ENCODE data around the gene SLX9.

The SLX9 gene

GRCh38 chr21:44896561-44897286, 43.1 kb upstream of the SLX9 start:
- H3K4me1 ChIP-seq (ENCODE audit: control insufficient read depth, insufficient read depth, low read length): peaks cover 7% of the 10 kb centered on the region; the same call in 1 of the 2 replicates
- H3K9ac ChIP-seq (ENCODE audit: low read length): no peak overlapping the region
- H3K27me3 ChIP-seq (ENCODE audit: control insufficient read depth, insufficient read depth, low read length): no peaks in the 10 kb centered on the region; the same call in 1 of the 2 replicates
- H3K36me3 ChIP-seq (ENCODE audit: control insufficient read depth, insufficient read depth, low read length): no peaks in the 10 kb centered on the region
- H3K4me3 ChIP-seq (ENCODE audit: low read depth, low read length): no peak overlapping the region
- H3K9me3 ChIP-seq (ENCODE audit: control insufficient read depth, insufficient read depth, low read depth, low read length): no peaks in the 10 kb centered on the region
- H3K27ac ChIP-seq (ENCODE audit: low read depth, low read length): no peak overlapping the region

- Histone ChIP-seq H3K27me3 (ENCODE audit: control insufficient read depth, insufficient read depth, low read length) (no peaks in the 10 kb centered on the region; the same call in 1 of the 2 replicates), H3K27ac (ENCODE audit: low read depth, low read length) (no peak overlapping the region), H3K36me3 (ENCODE audit: control insufficient read depth, insufficient read depth, low read length) (no peaks in the 10 kb centered on the region), H3K9ac (ENCODE audit: low read length) (no peak overlapping the region), H3K4me1 (ENCODE audit: control insufficient read depth, insufficient read depth, low read length) (peaks cover 7% of the 10 kb centered on the region; the same call in 1 of the 2 replicates), H3K9me3 (ENCODE audit: control insufficient read depth, insufficient read depth, low read depth, low read length) (peaks cover 3% of the 10 kb centered on the region; the same call in 1 of the 2 replicates), H3K4me3 (ENCODE audit: low read depth, low read length) (no peak overlapping the region)
Observed at GRCh38 chr21:44897326-44898010, 42.4 kb upstream of the SLX9 start.

- H3K4me1 ChIP-seq (ENCODE audit: control insufficient read depth, insufficient read depth, low read length): peaks cover 7% of the 10 kb centered on the region; the same call in 1 of the 2 replicates
- H3K9me3 ChIP-seq (ENCODE audit: control insufficient read depth, insufficient read depth, low read depth, low read length): peaks cover 3% of the 10 kb centered on the region; the same call in 1 of the 2 replicates
- no peaks in the 10 kb centered on the region; the same call in 1 of the 2 replicates for H3K27me3 ChIP-seq (ENCODE audit: control insufficient read depth, insufficient read depth, low read length)
- H3K9ac ChIP-seq (ENCODE audit: low read length): no peak overlapping the region
- H3K4me3 ChIP-seq (ENCODE audit: low read depth, low read length): no peak overlapping the region
- no peak overlapping the region for H3K27ac ChIP-seq (ENCODE audit: low read depth, low read length)
- no peaks in the 10 kb centered on the region for H3K36me3 ChIP-seq (ENCODE audit: control insufficient read depth, insufficient read depth, low read length)
Observed at GRCh38 chr21:44898011-44898488, 41.8 kb upstream of the SLX9 start.

DNA sequence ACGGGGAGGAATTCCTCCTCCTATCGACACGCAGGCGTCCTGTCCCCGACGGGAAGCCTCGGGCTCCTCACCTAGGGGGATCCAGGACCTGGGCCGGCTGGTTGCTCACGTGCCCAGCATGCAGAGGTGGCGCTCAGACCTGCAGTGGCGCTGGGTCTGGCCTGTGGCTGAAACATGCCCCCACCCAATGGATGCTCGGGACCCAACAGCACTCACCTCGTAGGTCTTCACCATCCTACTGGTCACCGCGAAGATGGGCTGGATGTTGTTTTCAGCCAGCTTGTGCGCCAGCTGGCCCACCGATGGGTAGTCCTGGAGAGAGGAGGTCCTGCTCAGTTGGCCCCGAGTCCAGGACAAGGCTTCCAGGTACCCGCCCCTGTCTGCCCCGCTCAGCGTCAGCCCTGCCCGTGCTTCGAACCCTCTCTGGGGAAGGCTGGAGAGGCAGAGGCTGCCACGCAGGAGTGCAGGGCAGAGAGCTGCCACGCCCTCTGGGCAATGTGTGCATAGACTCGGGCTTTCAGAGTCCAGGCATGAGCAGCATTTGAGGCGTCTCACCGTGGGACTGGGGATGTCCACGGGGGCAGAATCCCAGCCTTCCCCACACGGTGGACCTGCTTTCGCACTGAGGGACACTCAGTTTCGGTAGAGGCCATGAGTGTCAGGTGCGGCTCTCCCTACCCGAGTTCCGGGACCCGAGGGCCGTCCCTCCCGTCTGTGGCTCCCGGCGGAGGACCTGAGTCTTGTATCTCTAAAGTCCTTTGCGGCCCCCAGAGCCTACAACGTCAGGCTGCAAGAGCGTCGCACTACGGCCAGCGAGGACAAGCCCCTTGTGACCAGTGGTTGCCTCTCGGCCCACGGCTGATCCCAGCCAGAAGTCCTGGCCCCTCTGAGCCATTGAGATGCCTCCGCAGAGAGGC, 40.7 kb upstream of the SLX9 start:
- Histone ChIP-seq H3K36me3 (ENCODE audit: control insufficient read depth, insufficient read depth, low read length) (no peaks in the 10 kb centered on the region), H3K4me1 (ENCODE audit: control insufficient read depth, insufficient read depth, low read length) (peaks cover 7% of the 10 kb centered on the region; the same call in 1 of the 2 replicates), H3K4me3 (ENCODE audit: low read depth, low read length) (no peak overlapping the region), H3K9ac (ENCODE audit: low read length) (no peak overlapping the region), H3K27ac (ENCODE audit: low read depth, low read length) (no peak overlapping the region), H3K9me3 (ENCODE audit: control insufficient read depth, insufficient read depth, low read depth, low read length) (peaks cover 3% of the 10 kb centered on the region; the same call in 1 of the 2 replicates), H3K27me3 (ENCODE audit: control insufficient read depth, insufficient read depth, low read length) (no peaks in the 10 kb centered on the region; the same call in 1 of the 2 replicates)

DNA sequence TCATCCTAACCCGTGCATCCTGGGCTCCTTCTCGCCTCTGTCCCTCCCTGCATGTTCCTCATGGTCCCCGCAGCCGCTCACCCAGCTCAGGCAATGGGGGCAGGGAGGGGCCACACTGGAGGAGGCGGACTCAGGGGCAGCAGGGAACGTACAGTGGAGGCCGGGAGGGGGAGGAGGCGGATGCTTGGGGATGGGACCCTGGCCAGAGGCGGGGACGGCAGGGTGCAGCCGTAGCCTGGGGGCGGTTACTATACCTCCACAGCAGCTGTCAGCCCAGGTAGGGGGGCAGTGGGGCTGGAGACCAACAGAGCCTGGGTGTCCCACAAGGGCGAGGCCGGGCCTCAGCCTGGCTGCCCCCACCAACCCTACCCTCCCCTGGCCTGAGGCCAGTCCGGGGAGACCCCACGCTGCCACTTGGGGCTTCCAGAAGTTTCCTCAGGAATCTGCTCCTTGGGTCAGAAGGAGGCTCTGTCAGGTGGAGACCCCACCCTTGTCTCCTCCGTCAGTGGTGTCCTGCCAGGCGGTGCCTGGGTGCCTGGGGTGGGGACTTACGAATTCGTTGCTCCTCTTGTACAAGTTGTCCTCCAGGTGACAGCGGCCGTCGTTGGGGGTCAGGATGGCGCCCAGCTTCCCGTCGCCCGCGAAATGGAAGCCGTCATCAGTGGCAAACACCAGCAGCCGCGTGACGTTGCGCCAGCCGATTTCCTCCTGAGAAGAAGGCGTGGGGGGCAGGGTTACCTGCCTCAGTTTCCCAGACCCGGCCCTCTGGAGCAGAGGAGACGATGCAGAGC, 39.9 kb upstream of the SLX9 start:
- no peak overlapping the region for H3K4me3 ChIP-seq (ENCODE audit: low read depth, low read length)
- H3K9ac ChIP-seq (ENCODE audit: low read length): no peak overlapping the region
- no peak overlapping the region for H3K27ac ChIP-seq (ENCODE audit: low read depth, low read length)
- H3K36me3 ChIP-seq (ENCODE audit: control insufficient read depth, insufficient read depth, low read length): no peaks in the 10 kb centered on the region
- peaks cover 7% of the 10 kb centered on the region; the same call in 1 of the 2 replicates for H3K4me1 ChIP-seq (ENCODE audit: control insufficient read depth, insufficient read depth, low read length)
- H3K27me3 ChIP-seq (ENCODE audit: control insufficient read depth, insufficient read depth, low read length): no peaks in the 10 kb centered on the region; the same call in 1 of the 2 replicates
- peaks cover 3% of the 10 kb centered on the region; the same call in 1 of the 2 replicates for H3K9me3 ChIP-seq (ENCODE audit: control insufficient read depth, insufficient read depth, low read depth, low read length)

- H3K4me3 ChIP-seq (ENCODE audit: low read depth, low read length): no peak overlapping the region
- H3K27ac ChIP-seq (ENCODE audit: low read depth, low read length): no peak overlapping the region
- H3K9ac ChIP-seq (ENCODE audit: low read length): no peak overlapping the region
- peaks cover 7% of the 10 kb centered on the region; the same call in 1 of the 2 replicates for H3K4me1 ChIP-seq (ENCODE audit: control insufficient read depth, insufficient read depth, low read length)
- no peaks in the 10 kb centered on the region; the same call in 1 of the 2 replicates for H3K27me3 ChIP-seq (ENCODE audit: control insufficient read depth, insufficient read depth, low read length)
- no peaks in the 10 kb centered on the region for H3K36me3 ChIP-seq (ENCODE audit: control insufficient read depth, insufficient read depth, low read length)
- H3K9me3 ChIP-seq (ENCODE audit: control insufficient read depth, insufficient read depth, low read depth, low read length): peaks cover 3% of the 10 kb centered on the region; the same call in 1 of the 2 replicates
Observed at GRCh38 chr21:44900559-44901251, 39.1 kb upstream of the SLX9 start.

- Histone ChIP-seq H3K9ac (ENCODE audit: low read length) (no peak overlapping the region), H3K27me3 (ENCODE audit: control insufficient read depth, insufficient read depth, low read length) (no peaks in the 10 kb centered on the region; the same call in 1 of the 2 replicates), H3K4me3 (ENCODE audit: low read depth, low read length) (no peak overlapping the region), H3K9me3 (ENCODE audit: control insufficient read depth, insufficient read depth, low read depth, low read length) (peaks cover 3% of the 10 kb centered on the region; the same call in 1 of the 2 replicates), H3K36me3 (ENCODE audit: control insufficient read depth, insufficient read depth, low read length) (no peaks in the 10 kb centered on the region), H3K4me1 (ENCODE audit: control insufficient read depth, insufficient read depth, low read length) (peaks cover 6% of the 10 kb centered on the region; the same call in 1 of the 2 replicates), H3K27ac (ENCODE audit: low read depth, low read length) (no peak overlapping the region)
Observed at GRCh38 chr21:44901391-44902074, 38.3 kb upstream of the SLX9 start.

DNA sequence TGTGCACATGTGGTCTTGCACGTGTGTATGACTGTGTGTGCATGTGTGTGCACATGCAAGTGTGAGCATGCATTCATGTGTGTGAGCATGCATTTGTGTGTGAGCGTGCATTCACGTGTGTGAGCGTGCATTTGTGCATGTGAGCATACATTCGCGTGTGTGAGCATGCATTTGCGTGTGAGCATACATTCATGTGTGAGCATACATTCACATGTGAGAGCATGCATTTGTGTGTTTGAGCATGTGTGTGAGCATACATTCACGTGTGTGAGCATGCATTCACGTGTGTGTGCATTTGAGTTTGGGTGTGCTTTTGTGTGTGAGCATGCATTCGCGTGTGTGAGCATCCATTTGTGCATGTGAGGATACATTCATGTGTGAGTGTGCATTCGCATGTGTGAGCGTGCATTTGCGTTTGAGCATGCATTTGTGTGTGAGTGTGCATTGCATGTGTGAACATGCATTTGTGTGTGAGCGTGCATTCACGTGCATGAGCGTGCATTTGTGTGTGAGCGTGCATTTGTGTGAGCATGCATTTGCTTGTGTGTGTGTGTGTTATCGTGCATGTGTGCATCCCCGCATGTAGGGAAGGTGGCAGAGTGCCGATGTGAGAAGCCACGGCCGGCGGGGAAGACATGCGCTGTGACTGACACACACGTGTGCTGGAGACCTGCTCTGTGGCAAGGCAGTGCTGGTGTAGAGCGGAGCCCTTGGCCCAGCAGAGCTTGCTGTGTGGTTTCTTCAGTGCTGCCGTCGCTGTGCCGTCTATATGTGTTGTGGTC, 37.4 kb upstream of the SLX9 start:
- no peaks in the 10 kb centered on the region for H3K36me3 ChIP-seq (ENCODE audit: control insufficient read depth, insufficient read depth, low read length)

More for the DNA sequence above, 37.4 kb upstream of the SLX9 start:
- H3K4me1 ChIP-seq (ENCODE audit: control insufficient read depth, insufficient read depth, low read length): peaks cover 12% of the 10 kb centered on the region; the same call in 1 of the 2 replicates
- H3K9ac ChIP-seq (ENCODE audit: low read length): no peak overlapping the region
- H3K4me3 ChIP-seq (ENCODE audit: low read depth, low read length): no peak overlapping the region
- no peaks in the 10 kb centered on the region; the same call in 1 of the 2 replicates for H3K27me3 ChIP-seq (ENCODE audit: control insufficient read depth, insufficient read depth, low read length)
- H3K9me3 ChIP-seq (ENCODE audit: control insufficient read depth, insufficient read depth, low read depth, low read length): peaks cover 3% of the 10 kb centered on the region; the same call in 1 of the 2 replicates
- H3K27ac ChIP-seq (ENCODE audit: low read depth, low read length): no peak overlapping the region
